SK-N-SH treated with all-trans-retinoic acid at 6 μM for 48 hours (cell line): ENCODE data around the gene SYTL3.

Experiments used
- ATAC-seq: fragments of 200-7000 bp; cut with Tn5 transposase; 3 replicates; pipeline ENCODE4 v1.9.1; 2020; ENCODE audit warnings: mild to moderate bottlenecking, moderate library complexity
- ARNTL ChIP-seq: fragments of 450-650 bp; formaldehyde crosslinking; IDR thresholded peaks from 2 replicates; pipeline ENCODE4 v1.5.0; 2020; ENCODE audit warnings: low read depth, mild to moderate bottlenecking, moderate library complexity, borderline replicate concordance
- BACH2 ChIP-seq: fragments of 250-450 bp; sonication (Bioruptor Pico); IDR thresholded peaks from 2 replicates; pipeline ENCODE4 v1.9.0; 2021; ENCODE audit warnings: mild to moderate bottlenecking, borderline replicate concordance
- CSDC2 ChIP-seq: fragments of 250-450 bp; sonication (Bioruptor Pico); IDR thresholded peaks from 2 replicates; pipeline ENCODE4 v1.5.0; 2020; ENCODE audit warnings: mild to moderate bottlenecking, moderate library complexity
- ESRRG ChIP-seq: fragments of 250-450 bp; sonication (Bioruptor Pico); IDR thresholded peaks from 2 replicates; pipeline ENCODE4 v1.6.1; 2021; ENCODE audit warnings: mild to moderate bottlenecking
- GLIS3 ChIP-seq: fragments of 250-450 bp; sonication (Bioruptor Pico); IDR thresholded peaks from 2 replicates; pipeline ENCODE4 v1.5.0; 2020; ENCODE audit warnings: mild to moderate bottlenecking, moderate library complexity
- ISL1 ChIP-seq: fragments of 250-450 bp; sonication (Bioruptor Pico); IDR thresholded peaks from 2 replicates; pipeline ENCODE4 v2.1.2; 2022; ENCODE audit warnings: mild to moderate bottlenecking, moderate library complexity
- OSR1 ChIP-seq: fragments of 250-450 bp; sonication (Bioruptor Pico); IDR thresholded peaks from 2 replicates; pipeline ENCODE4 v1.8.0; 2022; ENCODE audit warnings: moderate library complexity, mild to moderate bottlenecking, inconsistent platforms
- PPARA ChIP-seq: fragments of 250-450 bp; sonication (Bioruptor Pico); IDR thresholded peaks from 2 replicates; pipeline ENCODE4 v1.5.0; 2020; ENCODE audit warnings: mild to moderate bottlenecking, borderline replicate concordance
- RARB ChIP-seq: fragments of 250-450 bp; sonication (Bioruptor Pico); IDR thresholded peaks from 2 replicates; pipeline ENCODE4 v1.8.0; 2021; ENCODE audit warnings: mild to moderate bottlenecking, moderate library complexity
- SNAI2 ChIP-seq: fragments of 250-450 bp; sonication (Bioruptor Pico); IDR thresholded peaks from 2 replicates; pipeline ENCODE4 v1.5.0; 2020; ENCODE audit warnings: mild to moderate bottlenecking, moderate library complexity
- TCF4 ChIP-seq: fragments of 250-450 bp; sonication (Bioruptor Pico); IDR thresholded peaks from 2 replicates; pipeline ENCODE4 v1.8.0; 2021; ENCODE audit warnings: mild to moderate bottlenecking, moderate library complexity, borderline replicate concordance
- TOX ChIP-seq: fragments of 250-450 bp; sonication (Bioruptor Pico); IDR thresholded peaks from 2 replicates; pipeline ENCODE4 v1.8.0; 2021; ENCODE audit warnings: mild to moderate bottlenecking, moderate library complexity, borderline replicate concordance
- TSHZ2 ChIP-seq: fragments of 250-450 bp; sonication (Bioruptor Pico); IDR thresholded peaks from 2 replicates; pipeline ENCODE4 v1.5.0; 2020; ENCODE audit warnings: mild to moderate bottlenecking, moderate library complexity
- ZC3H10 ChIP-seq: fragments of 250-450 bp; sonication (Bioruptor Pico); IDR thresholded peaks from 2 replicates; pipeline ENCODE4 v1.5.1; 2021; ENCODE audit warnings: mild to moderate bottlenecking, moderate library complexity
- ZFP3 ChIP-seq: fragments of 250-450 bp; sonication (Bioruptor Pico); IDR thresholded peaks from 2 replicates; pipeline ENCODE4 v1.5.0; 2020; ENCODE audit warnings: mild to moderate bottlenecking, moderate library complexity
- ZFP30 ChIP-seq: fragments of 450-650 bp; formaldehyde crosslinking; IDR thresholded peaks from 2 replicates; pipeline ENCODE4 v1.5.0; 2022; ENCODE audit warnings: mild to moderate bottlenecking, moderate library complexity
- ZNF565 ChIP-seq: fragments of 450-650 bp; formaldehyde crosslinking; conservative IDR thresholded peaks from 2 replicates; pipeline ENCODE4 v1.5.0; 2020; ENCODE audit warnings: low read depth, mild to moderate bottlenecking, moderate library complexity
- ZNF70 ChIP-seq: fragments of 450-650 bp; formaldehyde crosslinking; IDR thresholded peaks from 2 replicates; pipeline ENCODE4 v1.5.0; 2020; ENCODE audit warnings: mild to moderate bottlenecking, moderate library complexity
- ZNF8 ChIP-seq: fragments of 450-650 bp; formaldehyde crosslinking; IDR thresholded peaks from 2 replicates; pipeline ENCODE4 v1.5.0; 2020; ENCODE audit warnings: mild to moderate bottlenecking, moderate library complexity
- TF ChIP-seq, protein P1 (sequence below): fragments of 250-450 bp; sonication (Bioruptor Pico); IDR thresholded peaks from 2 replicates; pipeline ENCODE4 v1.5.1; 2020; ENCODE audit warnings: low read depth, mild to moderate bottlenecking, moderate library complexity
- TF ChIP-seq, protein P2 (sequence below): fragments of 250-450 bp; sonication (Bioruptor Pico); IDR thresholded peaks from 2 replicates; pipeline ENCODE4 v1.8.0; 2021; ENCODE audit warnings: low read depth, mild to moderate bottlenecking, moderate library complexity, borderline replicate concordance

The SYTL3 gene

DNA sequence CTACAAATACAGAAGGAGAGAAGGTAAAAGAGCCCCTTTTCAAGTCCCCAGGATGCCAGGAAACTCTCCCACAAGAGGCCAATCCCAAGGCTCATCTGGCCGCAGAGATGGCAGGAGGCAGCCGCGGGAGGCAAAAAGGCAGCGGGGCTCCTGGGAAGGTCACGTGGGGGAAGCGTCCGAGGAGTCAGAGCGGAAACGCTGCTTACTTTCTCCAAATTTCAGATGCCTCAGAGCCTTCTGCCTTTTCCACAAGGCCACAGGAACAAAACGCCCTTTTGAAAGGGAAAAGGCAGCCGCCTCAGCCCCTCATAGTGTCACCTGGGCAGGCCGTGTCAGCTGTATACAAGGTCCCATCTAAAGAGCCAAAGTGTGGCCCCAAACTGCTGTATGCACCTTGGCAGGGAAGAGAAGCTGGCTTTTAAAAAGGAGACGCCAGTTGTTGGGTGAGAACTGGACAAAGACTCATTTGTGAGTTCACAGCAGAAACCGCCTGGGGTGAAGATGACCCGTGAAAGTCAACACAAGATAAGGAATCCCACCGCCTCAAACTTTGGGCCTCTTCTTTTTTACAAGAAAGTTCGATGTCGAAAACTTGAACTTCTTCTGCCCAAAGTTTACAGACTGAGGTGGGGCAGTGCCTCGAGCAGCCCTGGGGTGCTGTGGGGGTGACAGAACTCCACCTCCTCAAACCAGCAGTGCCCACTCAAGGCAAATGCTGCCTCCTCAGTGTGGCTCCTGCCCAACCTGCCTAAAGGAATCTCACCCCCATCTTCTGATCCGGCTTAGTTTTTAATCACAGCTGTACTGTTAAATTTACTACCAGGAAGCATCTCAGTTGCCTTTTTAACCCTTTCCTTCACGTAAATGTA is 124.0 kb downstream of the SYTL3 start (continued):
- no peak for TF ChIP-seq ESRRG (CRISPR knock-in tag)
- no peak for TF ChIP-seq OSR1 (CRISPR knock-in tag)
- no peak for TF ChIP-seq PPARA (CRISPR knock-in tag)
- no peak for TF ChIP-seq ARNTL
- TF ChIP-seq CSDC2 (CRISPR knock-in tag): no peak
- TF ChIP-seq, protein P1, sequence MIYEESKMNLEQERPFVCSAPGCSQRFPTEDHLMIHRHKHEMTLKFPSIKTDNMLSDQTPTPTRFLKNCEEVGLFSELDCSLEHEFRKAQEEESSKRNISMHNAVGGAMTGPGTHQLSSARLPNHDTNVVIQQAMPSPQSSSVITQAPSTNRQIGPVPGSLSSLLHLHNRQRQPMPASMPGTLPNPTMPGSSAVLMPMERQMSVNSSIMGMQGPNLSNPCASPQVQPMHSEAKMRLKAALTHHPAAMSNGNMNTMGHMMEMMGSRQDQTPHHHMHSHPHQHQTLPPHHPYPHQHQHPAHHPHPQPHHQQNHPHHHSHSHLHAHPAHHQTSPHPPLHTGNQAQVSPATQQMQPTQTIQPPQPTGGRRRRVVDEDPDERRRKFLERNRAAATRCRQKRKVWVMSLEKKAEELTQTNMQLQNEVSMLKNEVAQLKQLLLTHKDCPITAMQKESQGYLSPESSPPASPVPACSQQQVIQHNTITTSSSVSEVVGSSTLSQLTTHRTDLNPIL: no peak
- TF ChIP-seq RARB (CRISPR knock-in tag): no peak
- no peak for TF ChIP-seq ZNF70 (CRISPR knock-in tag)

DNA sequence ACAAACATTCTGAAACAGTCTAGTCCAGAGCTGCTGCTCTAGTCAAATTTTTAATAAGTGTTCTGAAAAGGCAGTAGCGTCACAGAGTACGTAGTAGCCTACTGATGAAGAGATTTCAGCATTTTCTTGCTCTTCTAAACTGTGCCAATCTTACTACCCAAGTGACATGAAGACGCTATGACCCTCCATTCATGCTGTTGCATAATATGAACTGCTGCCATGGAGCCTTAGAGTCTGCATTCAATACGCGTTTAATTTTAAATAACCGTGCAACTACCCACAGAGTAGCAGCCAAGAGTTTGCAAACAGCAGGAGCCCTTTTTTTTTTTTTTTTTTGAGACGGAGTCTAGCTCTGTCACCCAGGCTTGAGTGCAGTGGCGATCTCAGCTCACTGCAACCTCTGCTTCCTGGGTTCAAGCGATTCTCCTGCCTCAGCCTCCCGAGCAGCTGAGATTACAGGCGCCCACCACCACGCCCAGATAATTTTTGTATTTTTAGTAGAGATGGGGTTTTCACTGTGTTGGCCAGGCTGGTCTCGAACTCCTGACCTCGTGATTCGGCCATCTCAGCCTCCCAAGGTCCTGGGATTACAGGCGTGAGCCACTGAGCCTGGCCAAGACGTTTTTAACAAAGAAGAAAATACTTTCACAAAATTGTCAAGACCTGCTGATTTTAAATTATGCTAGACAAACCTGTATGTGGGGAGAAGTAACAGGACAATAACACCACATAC is 125.0 kb downstream of the SYTL3 start:
- no peak for TF ChIP-seq CSDC2 (CRISPR knock-in tag)
- TF ChIP-seq ESRRG (CRISPR knock-in tag): no peak
- TF ChIP-seq, protein P1: no peak
- TF ChIP-seq PPARA (CRISPR knock-in tag): no peak
- no peak for TF ChIP-seq ZFP3 (CRISPR knock-in tag)
- no peak for TF ChIP-seq ZNF8 (CRISPR knock-in tag)
- TF ChIP-seq SNAI2: no peak
- no peak for TF ChIP-seq TOX
- TF ChIP-seq ZNF565 (CRISPR knock-in tag): no peak
- TF ChIP-seq BACH2 (CRISPR knock-in tag): no peak
- no peak for TF ChIP-seq ARNTL
- TF ChIP-seq TCF4 (CRISPR knock-in tag): no peak
- TF ChIP-seq GLIS3 (CRISPR knock-in tag): no peak
- no peak for TF ChIP-seq ZFP30 (CRISPR knock-in tag)
- no peak for TF ChIP-seq RARB (CRISPR knock-in tag)
- no peak for TF ChIP-seq TSHZ2 (CRISPR knock-in tag)
- no peak for TF ChIP-seq ZC3H10
- TF ChIP-seq ZNF70 (CRISPR knock-in tag): no peak
- TF ChIP-seq ISL1: no peak
- no peak for ATAC-seq

GRCh38 chr6:158775832-158776231 is 126.0 kb downstream of the SYTL3 start:
- no peak for TF ChIP-seq PPARA (CRISPR knock-in tag)
- TF ChIP-seq ZFP3 (CRISPR knock-in tag): no peak
- no peak for TF ChIP-seq ZNF8 (CRISPR knock-in tag)
- no peak for TF ChIP-seq ESRRG (CRISPR knock-in tag)
- TF ChIP-seq CSDC2 (CRISPR knock-in tag): no peak
- TF ChIP-seq ARNTL: no peak
- ATAC-seq: no peak

DNA sequence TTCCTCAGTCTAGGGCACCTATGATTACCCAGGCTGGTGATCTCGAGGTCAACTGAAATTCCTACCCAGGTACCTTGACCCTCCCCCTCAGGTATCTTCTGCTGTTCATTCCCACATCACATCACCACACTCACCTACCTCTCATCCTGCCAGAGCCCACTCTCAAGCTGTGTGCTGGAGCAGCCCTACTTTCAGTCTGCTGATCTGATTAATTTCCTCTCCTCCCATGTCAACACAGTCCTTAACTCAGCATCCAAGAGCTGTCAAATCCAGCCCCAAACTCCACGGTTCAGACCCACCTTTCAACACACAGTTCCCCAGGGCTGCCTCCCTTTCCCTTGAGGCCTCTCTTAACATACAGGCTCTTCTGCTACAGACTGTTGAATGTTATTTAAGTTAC is 126.9 kb downstream of the SYTL3 start:
- no peak for TF ChIP-seq ARNTL
- TF ChIP-seq, protein P2, sequence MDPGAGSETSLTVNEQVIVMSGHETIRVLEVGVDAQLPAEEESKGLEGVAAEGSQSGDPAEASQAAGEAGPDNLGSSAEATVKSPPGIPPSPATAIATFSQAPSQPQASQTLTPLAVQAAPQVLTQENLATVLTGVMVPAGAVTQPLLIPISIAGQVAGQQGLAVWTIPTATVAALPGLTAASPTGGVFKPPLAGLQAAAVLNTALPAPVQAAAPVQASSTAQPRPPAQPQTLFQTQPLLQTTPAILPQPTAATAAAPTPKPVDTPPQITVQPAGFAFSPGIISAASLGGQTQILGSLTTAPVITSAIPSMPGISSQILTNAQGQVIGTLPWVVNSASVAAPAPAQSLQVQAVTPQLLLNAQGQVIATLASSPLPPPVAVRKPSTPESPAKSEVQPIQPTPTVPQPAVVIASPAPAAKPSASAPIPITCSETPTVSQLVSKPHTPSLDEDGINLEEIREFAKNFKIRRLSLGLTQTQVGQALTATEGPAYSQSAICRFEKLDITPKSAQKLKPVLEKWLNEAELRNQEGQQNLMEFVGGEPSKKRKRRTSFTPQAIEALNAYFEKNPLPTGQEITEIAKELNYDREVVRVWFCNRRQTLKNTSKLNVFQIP (CRISPR knock-in tag): no peak
- TF ChIP-seq, all 23 proteins: peak for 0
- no peak; the same call in 2 of the 3 replicates for ATAC-seq
